HEK293 (cell line): ENCODE measurements around the gene KATNAL2.

Experiments
- CTCF ChIA-PET: fragments of 350-600 bp; formaldehyde crosslinking; extraction: SDS; loops from one replicate; lab custom pipeline; 2021; ENCODE audit warnings: antibody characterized with exemption; lab: Yijun Ruan, JAX
- POLR2A ChIA-PET: fragments of 300-600 bp; formaldehyde crosslinking; extraction: SDS; loops from one replicate; lab custom pipeline; 2020; ENCODE audit warnings: antibody characterized with exemption, inconsistent platforms; lab: Yijun Ruan, JAX
- H3K27ac ChIP-seq: fragments of 200-500 bp; sonication (Bioruptor generic); 2 replicates; pipeline ENCODE4 v1.5.1; 2014; ENCODE audit warnings: low read depth, low read length, control low read depth, inconsistent platforms; ENCODE audit errors: extremely low read depth
- H3K36me3 ChIP-seq, 2 experiments: fragments of 200-500 bp in 1 of 2; sonication (Bioruptor generic) in 1 of 2; 1 replicate in 1 of 2; 2 replicates in 1 of 2; pipeline ENCODE4 v1.5.1; 2014 to 2017; ENCODE audit warnings: inconsistent platforms in 2 of 2, low read length in 2 of 2; ENCODE audit not compliant: control insufficient read depth in 2 of 2, insufficient read depth in 1 of 2
- H3K4me1 ChIP-seq: fragments of 200-500 bp; sonication (Bioruptor generic); 2 replicates; pipeline ENCODE4 v1.5.1; 2014; ENCODE audit warnings: mild to moderate bottlenecking, low read length, inconsistent platforms; ENCODE audit not compliant: control insufficient read depth, insufficient read depth
- H3K4me3 ChIP-seq: 2 replicates; pipeline ENCODE4 v1.5.1; 2011; ENCODE audit warnings: low read depth, mild to moderate bottlenecking, control low read depth, low read length, moderate library complexity
- H3K9me3 ChIP-seq: fragments of 200-500 bp; sonication (Bioruptor generic); 2 replicates; pipeline ENCODE4 v1.5.1; 2014; ENCODE audit warnings: low read depth, low read length, inconsistent platforms; ENCODE audit not compliant: control insufficient read depth, insufficient read depth
- GFI1B ChIP-seq: fragments of 450-650 bp; formaldehyde crosslinking; IDR thresholded peaks from 2 replicates; pipeline ENCODE4 v1.5.1; 2016; ENCODE audit warnings: missing biosample characterization, missing genetic modification characterization
- KLF7 ChIP-seq: fragments of 450-650 bp; formaldehyde crosslinking; IDR thresholded peaks from 2 replicates; pipeline ENCODE4 v1.5.1; 2016; ENCODE audit warnings: missing biosample characterization, missing genetic modification characterization, borderline replicate concordance
- MEIS1 ChIP-seq: sonication (generic); formaldehyde crosslinking; IDR thresholded peaks from 2 replicates; pipeline ENCODE4 v1.8.1; 2022; ENCODE audit warnings: missing genetic modification reagents, mild to moderate bottlenecking, borderline replicate concordance
- SCRT2 ChIP-seq: fragments of 450-650 bp; formaldehyde crosslinking; IDR thresholded peaks from 2 replicates; pipeline ENCODE4 v1.5.1; 2016; ENCODE audit warnings: missing biosample characterization, missing genetic modification characterization
- TRIM28 ChIP-seq: IDR thresholded peaks from 2 replicates; pipeline ENCODE4 v1.6.1; 2011; ENCODE audit warnings: low read length, control low read depth, borderline replicate concordance
- ZBTB17 ChIP-seq: fragments of 450-650 bp; formaldehyde crosslinking; IDR thresholded peaks from 2 replicates; pipeline ENCODE4 v1.5.1; 2016; ENCODE audit warnings: missing biosample characterization, missing genetic modification characterization
- ZNF174 ChIP-seq: fragments of 450-650 bp; formaldehyde crosslinking; IDR thresholded peaks from 2 replicates; pipeline ENCODE4 v1.5.0; 2017; ENCODE audit warnings: missing biosample characterization, mild to moderate bottlenecking, missing genetic modification characterization
- ZNF2 ChIP-seq: fragments of 450-650 bp; formaldehyde crosslinking; IDR thresholded peaks from 2 replicates; pipeline ENCODE4 v1.5.1; 2016; ENCODE audit warnings: missing biosample characterization, missing genetic modification characterization
- ZNF23 ChIP-seq: fragments of 450-650 bp; formaldehyde crosslinking; IDR thresholded peaks from 2 replicates; pipeline ENCODE4 v1.5.1; 2016; ENCODE audit warnings: missing biosample characterization, missing genetic modification characterization, borderline replicate concordance
- ZNF24 ChIP-seq: fragments of 450-650 bp; formaldehyde crosslinking; IDR thresholded peaks from 2 replicates; pipeline ENCODE4 v1.5.1; 2016; ENCODE audit warnings: missing biosample characterization, missing genetic modification characterization
- ZNF426 ChIP-seq: fragments of 450-650 bp; formaldehyde crosslinking; IDR thresholded peaks from 2 replicates; pipeline ENCODE4 v1.5.1; 2017; ENCODE audit warnings: missing biosample characterization, missing genetic modification characterization, mild to moderate bottlenecking, inconsistent platforms, moderate library complexity
- ZNF561 ChIP-seq: fragments of 450-650 bp; IDR thresholded peaks from 2 replicates; pipeline ENCODE4 v1.5.1; 2018; ENCODE audit warnings: missing biosample characterization, missing genetic modification characterization, borderline replicate concordance
- ZNF571 ChIP-seq: fragments of 450-650 bp; formaldehyde crosslinking; IDR thresholded peaks from 2 replicates; pipeline ENCODE4 v1.5.0; 2017; ENCODE audit warnings: missing biosample characterization, missing genetic modification characterization
- ZNF596 ChIP-seq: fragments of 450-650 bp; IDR thresholded peaks from 2 replicates; pipeline ENCODE4 v1.5.0; 2018; ENCODE audit warnings: missing biosample characterization, mild to moderate bottlenecking, missing genetic modification characterization, moderate library complexity
- ZNF768 ChIP-seq: fragments of 450-650 bp; formaldehyde crosslinking; IDR thresholded peaks from 2 replicates; pipeline ENCODE4 v1.5.1; 2018; ENCODE audit warnings: missing biosample characterization, mild to moderate bottlenecking, missing genetic modification characterization
- TF ChIP-seq, protein P1 (sequence below): fragments of 450-650 bp; formaldehyde crosslinking; IDR thresholded peaks from 2 replicates; pipeline ENCODE4 v1.5.1; 2016; ENCODE audit warnings: missing biosample characterization, missing genetic modification characterization
- TF ChIP-seq, protein P2 (sequence below): fragments of 450-650 bp; formaldehyde crosslinking; IDR thresholded peaks from 2 replicates; pipeline ENCODE4 v1.5.1; 2016; ENCODE audit warnings: missing biosample characterization, missing genetic modification characterization
- TF ChIP-seq, protein P3 (sequence below): fragments of 450-650 bp; formaldehyde crosslinking; IDR thresholded peaks from 2 replicates; pipeline ENCODE4 v1.5.1; 2017; ENCODE audit warnings: missing biosample characterization, missing genetic modification characterization
- TF ChIP-seq, protein P4 (sequence below): fragments of 450-650 bp; IDR thresholded peaks from 2 replicates; pipeline ENCODE4 v1.5.1; 2018; ENCODE audit warnings: missing biosample characterization, mild to moderate bottlenecking, missing genetic modification characterization

Gene KATNAL2

DNA sequence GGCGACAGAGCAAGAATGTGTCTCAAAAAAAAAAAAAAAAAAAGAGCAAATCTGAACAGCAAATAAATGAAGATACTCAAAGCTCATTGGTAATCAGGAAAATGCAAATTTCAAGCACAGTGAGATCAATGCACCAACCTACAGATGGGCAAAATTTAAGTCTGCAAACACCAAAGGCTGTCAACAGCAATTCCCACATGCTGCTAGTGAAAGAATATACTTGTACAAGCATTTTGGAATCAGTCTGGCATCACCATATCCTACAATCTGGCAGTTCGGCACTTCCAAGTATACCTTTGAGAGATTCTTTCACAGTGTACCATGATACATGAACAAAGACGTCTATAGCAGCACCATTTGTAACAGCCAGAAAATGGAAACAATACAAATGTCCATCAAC lies 228.8 kb downstream of the KATNAL2 start (continued):
- TF ChIP-seq, protein P1, sequence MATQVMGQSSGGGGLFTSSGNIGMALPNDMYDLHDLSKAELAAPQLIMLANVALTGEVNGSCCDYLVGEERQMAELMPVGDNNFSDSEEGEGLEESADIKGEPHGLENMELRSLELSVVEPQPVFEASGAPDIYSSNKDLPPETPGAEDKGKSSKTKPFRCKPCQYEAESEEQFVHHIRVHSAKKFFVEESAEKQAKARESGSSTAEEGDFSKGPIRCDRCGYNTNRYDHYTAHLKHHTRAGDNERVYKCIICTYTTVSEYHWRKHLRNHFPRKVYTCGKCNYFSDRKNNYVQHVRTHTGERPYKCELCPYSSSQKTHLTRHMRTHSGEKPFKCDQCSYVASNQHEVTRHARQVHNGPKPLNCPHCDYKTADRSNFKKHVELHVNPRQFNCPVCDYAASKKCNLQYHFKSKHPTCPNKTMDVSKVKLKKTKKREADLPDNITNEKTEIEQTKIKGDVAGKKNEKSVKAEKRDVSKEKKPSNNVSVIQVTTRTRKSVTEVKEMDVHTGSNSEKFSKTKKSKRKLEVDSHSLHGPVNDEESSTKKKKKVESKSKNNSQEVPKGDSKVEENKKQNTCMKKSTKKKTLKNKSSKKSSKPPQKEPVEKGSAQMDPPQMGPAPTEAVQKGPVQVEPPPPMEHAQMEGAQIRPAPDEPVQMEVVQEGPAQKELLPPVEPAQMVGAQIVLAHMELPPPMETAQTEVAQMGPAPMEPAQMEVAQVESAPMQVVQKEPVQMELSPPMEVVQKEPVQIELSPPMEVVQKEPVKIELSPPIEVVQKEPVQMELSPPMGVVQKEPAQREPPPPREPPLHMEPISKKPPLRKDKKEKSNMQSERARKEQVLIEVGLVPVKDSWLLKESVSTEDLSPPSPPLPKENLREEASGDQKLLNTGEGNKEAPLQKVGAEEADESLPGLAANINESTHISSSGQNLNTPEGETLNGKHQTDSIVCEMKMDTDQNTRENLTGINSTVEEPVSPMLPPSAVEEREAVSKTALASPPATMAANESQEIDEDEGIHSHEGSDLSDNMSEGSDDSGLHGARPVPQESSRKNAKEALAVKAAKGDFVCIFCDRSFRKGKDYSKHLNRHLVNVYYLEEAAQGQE (tag by site-specific recombination): no peak
- TF ChIP-seq ZNF23 (tag by site-specific recombination) (no peak), TRIM28 (no peak), ZNF561 (tag by site-specific recombination) (no peak), ZNF596 (tag by site-specific recombination) (no peak)

DNA sequence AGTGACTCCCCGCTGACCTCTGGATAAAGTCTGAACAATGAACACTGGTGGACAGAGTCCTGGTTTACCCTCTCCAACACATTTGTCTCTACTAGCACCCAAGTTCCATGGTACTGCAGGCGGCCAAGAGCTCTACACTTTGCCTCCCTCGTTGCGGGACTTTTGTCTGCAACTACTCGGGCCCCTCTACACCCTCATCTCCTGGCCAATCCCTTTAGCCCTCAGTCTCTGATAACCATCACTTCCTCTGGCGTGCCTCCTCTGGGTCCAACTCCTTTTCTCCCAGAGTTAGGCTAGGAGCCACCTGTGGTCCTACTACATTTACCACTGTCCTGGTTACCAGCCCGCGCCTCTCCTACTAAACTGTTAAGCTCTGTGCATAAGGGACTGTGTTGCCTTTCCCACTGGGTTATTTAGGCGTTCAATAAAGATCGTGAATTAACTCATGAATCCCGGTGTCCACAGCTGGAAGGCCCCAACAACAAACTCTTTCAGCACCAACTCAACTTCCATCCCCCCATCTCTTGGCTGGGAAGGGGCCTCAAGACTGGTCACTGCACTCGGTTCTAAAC lies 232.1 kb downstream of the KATNAL2 start:
- H3K9me3 ChIP-seq: no peaks in the 10 kb centered on the region
- H3K36me3 ChIP-seq: peaks cover 8 to 11% of the 10 kb centered on the region in 2 experiments
- H3K4me1 ChIP-seq: peaks cover 9% of the 10 kb centered on the region
- ChIA-PET CTCF (interaction anchor here (0.6 kb wide), 2 partner anchors 49 to 874 kb away, joined by 3 read pairs; no protein-coding TSS in a partner anchor), POLR2A (interaction anchor here (0.6 to 2.4 kb wide), 20 partner anchors 8 to 232 kb away, joined by 3 to 14 read pairs (median 6); partner anchors contain the start of genes KATNAL2 and PIAS2)
- H3K4me3 ChIP-seq: peak overlapping the region; percentile 75
- peak overlapping the region; percentile 62 for H3K27ac ChIP-seq
- no peak for TF ChIP-seq ZNF174 (tag by site-specific recombination)
- peak; percentile 35; the same call in 1 of the 2 replicates for TF ChIP-seq SCRT2 (tag by site-specific recombination)

DNA sequence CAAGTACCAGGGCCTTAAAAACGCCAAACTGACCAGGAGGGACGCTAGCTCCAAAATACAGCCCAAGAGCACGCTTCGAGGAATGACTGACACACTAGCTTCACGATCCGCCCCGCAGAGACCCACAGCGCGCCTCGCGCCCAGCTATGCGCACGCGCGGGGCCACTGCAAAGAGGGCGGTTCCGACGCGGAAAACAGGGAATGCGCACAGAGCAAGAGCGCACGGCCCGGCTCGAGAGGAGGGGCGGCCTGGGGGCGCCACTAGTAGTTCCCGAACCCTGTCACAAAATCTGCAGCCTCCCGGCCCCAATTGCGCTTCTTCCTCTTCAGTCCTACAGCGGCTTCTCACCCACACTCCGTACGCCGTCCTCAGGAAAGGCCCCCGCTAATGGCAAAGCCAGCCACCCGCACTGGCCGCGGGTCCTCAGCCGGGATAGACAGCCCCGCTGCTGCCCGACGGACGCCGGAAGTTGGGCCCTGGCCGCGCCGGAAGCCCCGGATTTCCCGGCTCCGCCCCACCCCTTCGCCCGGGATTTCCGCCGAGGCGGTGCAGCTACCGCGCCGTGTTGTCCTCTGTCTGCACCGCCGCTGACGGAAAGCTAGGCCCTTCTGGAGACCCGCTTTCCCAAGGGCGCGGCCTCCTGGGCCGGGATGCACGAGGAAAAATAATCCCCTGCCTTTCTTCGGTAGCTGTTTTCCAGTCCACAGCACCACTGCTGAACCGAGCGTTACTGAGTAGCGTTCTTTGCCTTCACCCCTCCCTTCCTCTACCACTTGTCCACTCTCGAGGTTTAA lies 232.8 kb downstream of the KATNAL2 start, which contains the start of gene HDHD2:
Gene HDHD2 (minus strand): TSS at position 472 of the 795 bp plus-strand sequence. CDS start 14,061 bp downstream, outside the sequence.
- ChIA-PET POLR2A (interaction anchor here (0.6 to 2.4 kb wide), 22 partner anchors 9 to 738 kb away, joined by 3 to 14 read pairs (median 4); partner anchors contain the start of genes KATNAL2 and PIAS2), CTCF (interaction anchor here (0.6 to 1.5 kb wide), 5 partner anchors 17 to 1105 kb away, joined by 3 to 5 read pairs (median 3); no protein-coding TSS in a partner anchor)
- Histone ChIP-seq H3K27ac (peak within 1 kb of the TSS; percentile 62), H3K9me3 (no peaks in the 10 kb centered on the region), H3K36me3 (peaks cover 8 to 18% of the 10 kb centered on the region in 2 experiments), H3K4me1 (peaks cover 9% of the 10 kb centered on the region), H3K4me3 (peak within 1 kb of the TSS; percentile 75)
- TF ChIP-seq GFI1B (tag by site-specific recombination): no peak
- TF ChIP-seq ZNF24 (tag by site-specific recombination): no peak
- no peak for TF ChIP-seq ZNF2 (tag by site-specific recombination)
- no peak for TF ChIP-seq MEIS1 (CRISPR knock-in tag)
- no peak for TF ChIP-seq ZNF571 (tag by site-specific recombination)
- no peak for TF ChIP-seq ZNF426 (tag by site-specific recombination)
- TF ChIP-seq ZBTB17: peak; percentile 33; the same call in 1 of the 2 replicates
- TF ChIP-seq, protein P2, sequence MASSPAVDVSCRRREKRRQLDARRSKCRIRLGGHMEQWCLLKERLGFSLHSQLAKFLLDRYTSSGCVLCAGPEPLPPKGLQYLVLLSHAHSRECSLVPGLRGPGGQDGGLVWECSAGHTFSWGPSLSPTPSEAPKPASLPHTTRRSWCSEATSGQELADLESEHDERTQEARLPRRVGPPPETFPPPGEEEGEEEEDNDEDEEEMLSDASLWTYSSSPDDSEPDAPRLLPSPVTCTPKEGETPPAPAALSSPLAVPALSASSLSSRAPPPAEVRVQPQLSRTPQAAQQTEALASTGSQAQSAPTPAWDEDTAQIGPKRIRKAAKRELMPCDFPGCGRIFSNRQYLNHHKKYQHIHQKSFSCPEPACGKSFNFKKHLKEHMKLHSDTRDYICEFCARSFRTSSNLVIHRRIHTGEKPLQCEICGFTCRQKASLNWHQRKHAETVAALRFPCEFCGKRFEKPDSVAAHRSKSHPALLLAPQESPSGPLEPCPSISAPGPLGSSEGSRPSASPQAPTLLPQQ (tag by site-specific recombination): 0 out of 2 replicates have a peak, but pooled peaks have one; percentile 57
- TF ChIP-seq, protein P3, sequence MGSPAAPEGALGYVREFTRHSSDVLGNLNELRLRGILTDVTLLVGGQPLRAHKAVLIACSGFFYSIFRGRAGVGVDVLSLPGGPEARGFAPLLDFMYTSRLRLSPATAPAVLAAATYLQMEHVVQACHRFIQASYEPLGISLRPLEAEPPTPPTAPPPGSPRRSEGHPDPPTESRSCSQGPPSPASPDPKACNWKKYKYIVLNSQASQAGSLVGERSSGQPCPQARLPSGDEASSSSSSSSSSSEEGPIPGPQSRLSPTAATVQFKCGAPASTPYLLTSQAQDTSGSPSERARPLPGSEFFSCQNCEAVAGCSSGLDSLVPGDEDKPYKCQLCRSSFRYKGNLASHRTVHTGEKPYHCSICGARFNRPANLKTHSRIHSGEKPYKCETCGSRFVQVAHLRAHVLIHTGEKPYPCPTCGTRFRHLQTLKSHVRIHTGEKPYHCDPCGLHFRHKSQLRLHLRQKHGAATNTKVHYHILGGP (tag by site-specific recombination): peak; percentile 68; the same call in 1 of the 2 replicates
- TF ChIP-seq KLF7 (tag by site-specific recombination): peak; percentile 68; the same call in 1 of the 2 replicates
- TF ChIP-seq ZNF768: no peak
- TF ChIP-seq, protein P4, sequence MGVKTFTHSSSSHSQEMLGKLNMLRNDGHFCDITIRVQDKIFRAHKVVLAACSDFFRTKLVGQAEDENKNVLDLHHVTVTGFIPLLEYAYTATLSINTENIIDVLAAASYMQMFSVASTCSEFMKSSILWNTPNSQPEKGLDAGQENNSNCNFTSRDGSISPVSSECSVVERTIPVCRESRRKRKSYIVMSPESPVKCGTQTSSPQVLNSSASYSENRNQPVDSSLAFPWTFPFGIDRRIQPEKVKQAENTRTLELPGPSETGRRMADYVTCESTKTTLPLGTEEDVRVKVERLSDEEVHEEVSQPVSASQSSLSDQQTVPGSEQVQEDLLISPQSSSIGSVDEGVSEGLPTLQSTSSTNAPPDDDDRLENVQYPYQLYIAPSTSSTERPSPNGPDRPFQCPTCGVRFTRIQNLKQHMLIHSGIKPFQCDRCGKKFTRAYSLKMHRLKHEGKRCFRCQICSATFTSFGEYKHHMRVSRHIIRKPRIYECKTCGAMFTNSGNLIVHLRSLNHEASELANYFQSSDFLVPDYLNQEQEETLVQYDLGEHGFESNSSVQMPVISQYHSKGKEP (tag by site-specific recombination): no peak
